NCI-H345 (cell line): Measurements from ENCODE around the gene NHSL2.
"Not testable (repeated sequence)": the region's sequence is repeated elsewhere in the genome, so short reads cannot be mapped to it uniquely, and the experiment has no call there.

Experiments used
- DNase-seq: peaks from one replicate; lab custom pipeline; 2025; lab: John Stamatoyannopoulos, UW

Gene NHSL2

GRCh38 chrX:72130156-72130761 is 219.6 kb downstream of the NHSL2 start:
- no peak for DNase-seq

GRCh38 chrX:72130762-72131250 is 220.2 kb downstream of the NHSL2 start:
- no peak for DNase-seq

GRCh38 chrX:72131317-72132294 is 221.0 kb downstream of the NHSL2 start, which contains the start of gene RTL5:
RTL5 (minus strand) TSS chrX:72131915.
- peak; percentile 95 for DNase-seq

- DNase-seq, result no peak
These were observed 221.8 kb downstream of the NHSL2 start for GRCh38 chrX:72132456-72132855.

GRCh38 chrX:72133851-72134546 is 223.4 kb downstream of the NHSL2 start:
- DNase-seq, result no peak

GRCh38 chrX:72137846-72138495 is 227.3 kb downstream of the NHSL2 start:
- DNase-seq, result no peak

GRCh38 chrX:72139538-72139937 is 228.9 kb downstream of the NHSL2 start:
- DNase-seq, result no peak

- no peak for DNase-seq
These were observed 230.8 kb downstream of the NHSL2 start for GRCh38 chrX:72141372-72142004.

- DNase-seq, result peak; percentile 89
These were observed 231.6 kb downstream of the NHSL2 start for GRCh38 chrX:72142094-72142793.

- DNase-seq, result no peak
These were observed 232.4 kb downstream of the NHSL2 start for GRCh38 chrX:72142794-72143608.

- DNase-seq, result no peak
These were observed 232.9 kb downstream of the NHSL2 start for GRCh38 chrX:72143609-72143907.

GRCh38 chrX:72145181-72145580 is 234.5 kb downstream of the NHSL2 start:
- DNase-seq, result no peak

- no peak for DNase-seq
These were observed 235.9 kb downstream of the NHSL2 start for GRCh38 chrX:72146527-72146926.

GRCh38 chrX:72158773-72159172 is 248.1 kb downstream of the NHSL2 start:
- DNase-seq, result no peak

GRCh38 chrX:72159769-72160168 is 249.1 kb downstream of the NHSL2 start:
- DNase-seq, result no peak

- no peak for DNase-seq
These were observed 254.9 kb downstream of the NHSL2 start for GRCh38 chrX:72165551-72165950.

- no peak for DNase-seq
These were observed 258.5 kb downstream of the NHSL2 start for GRCh38 chrX:72169008-72169728.

GRCh38 chrX:72176289-72176688 is 265.6 kb downstream of the NHSL2 start:
- DNase-seq, result not testable (repeated sequence)

GRCh38 chrX:72176981-72177380 is 266.3 kb downstream of the NHSL2 start:
- DNase-seq, result no peak
